Endothelial cell (in vitro differentiated cells): ENCODE measurements around the gene SDCBP2. TPM values are rescaled to one million over a fixed set of nuclear protein-coding genes. Genes with fewer than 3 reads are reported as not detected.

Experiments used
- DNase-seq: peaks from one replicate; pipeline ENCODE4 v3.0.0; 2021; ENCODE audit warnings: low spot score
- H3K27ac Mint-ChIP-seq: one replicate; pipeline ENCODE4 v1.8.0; 2021; ENCODE audit warnings: mixed read lengths, inconsistent platforms; ENCODE audit not compliant: unreplicated experiment
- H3K27me3 Mint-ChIP-seq: one replicate; pipeline ENCODE4 v1.8.0; 2021; ENCODE audit warnings: mild to moderate bottlenecking, moderate library complexity, mixed read lengths, inconsistent platforms; ENCODE audit not compliant: unreplicated experiment
- H3K36me3 Mint-ChIP-seq: one replicate; pipeline ENCODE4 v1.8.0; 2021; ENCODE audit warnings: mild to moderate bottlenecking, low read depth, mixed read lengths, inconsistent platforms; ENCODE audit not compliant: unreplicated experiment
- H3K4me1 Mint-ChIP-seq: one replicate; pipeline ENCODE4 v1.8.0; 2021; ENCODE audit warnings: mild to moderate bottlenecking, mixed read lengths, inconsistent platforms; ENCODE audit not compliant: unreplicated experiment
- H3K4me3 Mint-ChIP-seq: one replicate; pipeline ENCODE4 v1.8.0; 2021; ENCODE audit warnings: mild to moderate bottlenecking, mixed read lengths, inconsistent platforms; ENCODE audit not compliant: unreplicated experiment
- H3K9me3 Mint-ChIP-seq: one replicate; pipeline ENCODE4 v1.8.0; 2021; ENCODE audit warnings: mixed read lengths, inconsistent platforms; ENCODE audit not compliant: unreplicated experiment
- CTCF ChIP-seq: fragments of 200-600 bp; sonication (generic); IDR thresholded peaks from one replicate; pipeline ENCODE4 v1.5.0; 2021; ENCODE audit warnings: antibody characterized with exemption; ENCODE audit not compliant: unreplicated experiment
- total RNA-seq: library from RNA; stranded (reverse); fragmentation: NEBNext Ultra II Directional; extraction: Animal tissue kit (Norgen Biotek cat#: 25700); gene quantifications from one replicate; pipeline ENCODE4 v1.2.1, GENCODE V29; 2021; ENCODE audit not compliant: unreplicated experiment

Gene SDCBP2
- total RNA-seq, 1 donor from 2014 or later: 10.1 TPM

DNA sequence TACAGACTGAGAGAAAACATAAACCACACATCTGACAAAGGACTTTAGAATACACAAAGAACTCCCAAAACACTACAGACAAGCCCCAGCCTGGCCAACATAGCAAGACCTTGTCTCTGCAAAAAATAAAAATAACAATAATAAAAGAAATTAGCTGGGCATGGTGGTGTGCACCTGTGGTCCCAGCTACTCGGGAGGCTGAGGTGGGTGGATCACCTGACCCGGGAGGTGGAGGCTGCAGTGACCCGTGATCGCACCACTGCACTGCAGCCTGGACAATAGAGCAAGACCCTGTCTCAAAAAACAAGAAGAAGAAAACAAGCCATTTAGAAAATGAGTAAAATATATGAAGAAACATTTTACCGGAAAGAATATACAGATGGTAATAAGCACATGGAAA, 13.1 kb downstream of the SDCBP2 start:
- no peaks in the 10 kb centered on the region for H3K9me3 Mint-ChIP-seq
- H3K27ac Mint-ChIP-seq: no peak overlapping the region
- peaks cover 18% of the 10 kb centered on the region for H3K4me1 Mint-ChIP-seq
- no peak overlapping the region for H3K4me3 Mint-ChIP-seq
- no peak for TF ChIP-seq CTCF
- peaks cover 4% of the 10 kb centered on the region for H3K27me3 Mint-ChIP-seq
- H3K36me3 Mint-ChIP-seq: peaks cover 10% of the 10 kb centered on the region
- no peak for DNase-seq

- peak; percentile 99 for TF ChIP-seq CTCF
- Mint-ChIP-seq H3K9me3 (no peaks in the 10 kb centered on the region), H3K27me3 (peaks cover 4% of the 10 kb centered on the region), H3K4me3 (no peak overlapping the region), H3K36me3 (peaks cover 10% of the 10 kb centered on the region), H3K27ac (peak overlapping the region; percentile 93), H3K4me1 (peaks cover 11% of the 10 kb centered on the region)
- peak; percentile 85 for DNase-seq
These were observed 15.5 kb downstream of the SDCBP2 start for GRCh38 chr20:1313236-1313964.

DNA sequence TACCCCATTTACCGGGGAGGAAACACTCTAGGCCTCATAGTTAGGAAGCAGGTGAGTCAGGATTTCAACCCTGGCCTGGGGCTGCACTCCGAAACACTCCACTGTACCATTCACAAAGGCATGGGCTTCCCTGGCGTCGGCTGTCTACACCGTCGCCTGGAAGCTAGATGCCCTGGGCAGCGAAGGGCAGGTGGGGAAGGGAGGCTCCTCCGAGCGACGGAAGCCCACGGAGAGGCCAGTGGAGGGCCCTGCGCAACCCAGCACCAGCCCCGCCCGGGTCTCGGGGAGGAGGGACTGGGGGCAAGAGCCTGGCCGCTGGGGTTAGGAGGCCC, 16.1 kb downstream of the SDCBP2 start:
- Mint-ChIP-seq H3K4me1 (peaks cover 13% of the 10 kb centered on the region), H3K9me3 (no peaks in the 10 kb centered on the region), H3K36me3 (peaks cover 10% of the 10 kb centered on the region), H3K4me3 (no peak overlapping the region), H3K27me3 (peaks cover 4% of the 10 kb centered on the region), H3K27ac (no peak overlapping the region)
- DNase-seq: no peak
- TF ChIP-seq CTCF: no peak

GRCh38 chr20:1312308-1312707, 16.6 kb downstream of the SDCBP2 start:
- TF ChIP-seq CTCF: no peak
- no peak for DNase-seq
- no peak overlapping the region for H3K27ac Mint-ChIP-seq
- no peaks in the 10 kb centered on the region for H3K9me3 Mint-ChIP-seq
- no peak overlapping the region for H3K4me3 Mint-ChIP-seq
- H3K27me3 Mint-ChIP-seq: peaks cover 6% of the 10 kb centered on the region
- peaks cover 10% of the 10 kb centered on the region for H3K36me3 Mint-ChIP-seq
- peaks cover 16% of the 10 kb centered on the region for H3K4me1 Mint-ChIP-seq

- Mint-ChIP-seq H3K9me3 (no peaks in the 10 kb centered on the region), H3K27me3 (peaks cover 7% of the 10 kb centered on the region), H3K27ac (peak overlapping the region; percentile 11), H3K36me3 (peaks cover 6% of the 10 kb centered on the region), H3K4me1 (peaks cover 16% of the 10 kb centered on the region), H3K4me3 (no peak overlapping the region)
- DNase-seq: no peak
- TF ChIP-seq CTCF: no peak
These were observed 18.3 kb downstream of the SDCBP2 start for GRCh38 chr20:1310506-1311190.
